GM12878 (cell line): Measurements from ENCODE around the gene SMOC1. TPM values are rescaled to one million over a fixed set of nuclear protein-coding genes. Genes with fewer than 3 reads are reported as not detected.

ENCODE experiments used
- ATAC-seq: fragments of 200-7000 bp; cut with Tn5 transposase; 3 replicates; pipeline ENCODE4 v1.9.1; 2020; ENCODE audit warnings: mild to moderate bottlenecking, moderate library complexity
- BruUV-seq: library from RNA; stranded (reverse); fragments of 400-500 nt; replicated peaks from 2 replicates; lab custom pipeline; 2021; lab: Mats Ljungman, UMichigan
- CTCF ChIA-PET: fragments of 300-600 bp; sonication (Branson Sonifier 250); formaldehyde crosslinking; extraction: SDS; loops from one replicate; lab custom pipeline; 2021; ENCODE audit warnings: inconsistent platforms; lab: Yijun Ruan, JAX
- POLR2A ChIA-PET: fragments of 350-600 bp; formaldehyde crosslinking; extraction: SDS; loops from one replicate; lab custom pipeline; 2021; ENCODE audit warnings: inconsistent platforms; lab: Charles Lee
- RAD21 ChIA-PET: fragments of 300-600 bp; sonication (Branson Sonifier 250); formaldehyde crosslinking; loops from one replicate; lab custom pipeline; 2023; ENCODE audit warnings: antibody characterized with exemption; ENCODE audit not compliant: unreplicated experiment; lab: Charles Lee
- SMC1A ChIA-PET: fragments of 300-600 bp; sonication (Branson Sonifier 250); formaldehyde crosslinking; loops from one replicate; lab custom pipeline; 2023; ENCODE audit not compliant: unreplicated experiment, uncharacterized antibody; lab: Charles Lee
- DNase-seq: peaks from one replicate; pipeline ENCODE4 v3.0.0-alpha.2; 2011; ENCODE audit warnings: low read depth, low spot score
- FAIRE-seq: peaks from 3 replicates; lab custom pipeline; 2011; peaks lifted over from hg19 to GRCh38; lab: Jason Lieb, UNC
- H2AFZ ChIP-seq: 2 replicates; pipeline ENCODE4 v1.6.0; 2011; ENCODE audit warnings: low read depth, low read length, control low read depth; ENCODE audit not compliant: control insufficient read depth
- H3K27ac ChIP-seq: 2 replicates; pipeline ENCODE4 v1.5.1; 2011; ENCODE audit warnings: control low read depth; ENCODE audit not compliant: control insufficient read depth, insufficient read depth
- H3K27me3 ChIP-seq, 2 experiments: replicated peaks in 1 of 2; 2 replicates each; pipeline versions ENCODE4 v1.6.0 to v1.6.1; 2011; ENCODE audit warnings: low read length in 1 of 2; ENCODE audit not compliant: control insufficient read depth in 2 of 2, insufficient read depth in 2 of 2
- H3K36me3 ChIP-seq, 2 experiments: 2 replicates each; pipeline ENCODE4 v1.5.1; 2011; ENCODE audit warnings: low read length in 1 of 2; ENCODE audit not compliant: control insufficient read depth in 2 of 2, insufficient read depth in 2 of 2
- H3K4me1 ChIP-seq: 2 replicates; pipeline ENCODE4 v1.6.1; 2011; ENCODE audit warnings: mild to moderate bottlenecking, low read length, moderate library complexity, mixed read lengths; ENCODE audit not compliant: control insufficient read depth, insufficient read depth
- H3K4me2 ChIP-seq: 2 replicates; pipeline ENCODE4 v1.6.0; 2011; ENCODE audit warnings: control low read depth; ENCODE audit not compliant: control insufficient read depth, insufficient read depth
- H3K4me3 ChIP-seq: fragments of 200-600 bp; sonication (generic); 2 replicates; pipeline ENCODE4 v1.5.1; 2016
- H3K79me2 ChIP-seq: 2 replicates; pipeline ENCODE4 v1.6.0; 2011; ENCODE audit warnings: low read length; ENCODE audit not compliant: control insufficient read depth, insufficient read depth
- H3K9ac ChIP-seq: 2 replicates; pipeline ENCODE4 v1.8.0; 2011; ENCODE audit warnings: low read length, control low read depth, mixed read lengths; ENCODE audit not compliant: control insufficient read depth, insufficient read depth
- H3K9me3 ChIP-seq: replicated peaks from 3 replicates; pipeline ENCODE4 v1.5.1; 2011; ENCODE audit warnings: mild to moderate bottlenecking, low read length; ENCODE audit not compliant: control insufficient read depth, insufficient read depth
- H4K20me1 ChIP-seq: 2 replicates; pipeline ENCODE4 v1.6.0; 2011; ENCODE audit not compliant: control insufficient read depth, insufficient read depth
- BACH1 ChIP-seq: fragments of 450-650 bp; IDR thresholded peaks from 2 replicates; pipeline ENCODE4 v1.6.1; 2017; ENCODE audit warnings: mild to moderate bottlenecking, borderline replicate concordance
- EP300 ChIP-seq, 2 experiments: fragments of 150-350 bp in 1 of 2; IDR thresholded peaks; 2 replicates each; pipeline ENCODE4 v1.6.1; 2011 to 2012; ENCODE audit warnings: low read depth in 2 of 2, low read length in 2 of 2, borderline replicate concordance in 1 of 2, improper control_type of control experiment in 1 of 2, inconsistent platforms in 1 of 2; ENCODE audit not compliant: control insufficient read depth in 1 of 2
- RBBP5 ChIP-seq: fragments of 200-600 bp; sonication (generic); conservative IDR thresholded peaks from 2 replicates; pipeline ENCODE4 v1.6.1; 2016
- TCF3 ChIP-seq: IDR thresholded peaks from 2 replicates; pipeline ENCODE4 v1.6.1; 2012; ENCODE audit warnings: low read depth, mild to moderate bottlenecking, low read length, borderline replicate concordance; ENCODE audit not compliant: insufficient read depth
- WGBS: methylation state at CpG from one replicate; pipeline ENCODE4 v1.1.6; 2016; ENCODE audit warnings: low lambda C conversion rate; ENCODE audit not compliant: insufficient replicate concordance, insufficient coverage; ENCODE audit errors: missing lambda C conversion rate; 5-methylcytosine and 5-hydroxymethylcytosine counted together
- in situ Hi-C: fragments of 300-500 bp; cut with MboI; formaldehyde crosslinking; loops from 9 replicates; pipeline ENCODE4 v1.14.3; 2018; ENCODE audit warnings: mixed read lengths
- intact Hi-C: fragments of 100-400 bp; cut with micrococcal nuclease; formaldehyde crosslinking; loops from one replicate; pipeline ENCODE4 v1.14.2; 2022; ENCODE audit not compliant: unreplicated experiment
- polyA plus RNA-seq, 11 experiments: library from polyadenylated mRNA; depleted of rRNA in 4 of 11; unstranded in 6 of 11; stranded (reverse) in 5 of 11; fragments of >200 nt; fragmentation: Nextera tagmentation in 4 of 11; fragmentation: Illumina TruSeq in 1 of 11; extraction: Ambion mirVana in 4 of 11; extraction: Trizol in 1 of 11; gene quantifications; 1 replicate in 1 of 11; 2 replicates in 10 of 11; pipeline versions ENCODE4 v1.2.1 to v1.2.3, GENCODE V29; 2011 to 2016; ENCODE audit warnings: inconsistent platforms in 2 of 11, missing spikeins in 2 of 11, low read depth in 1 of 11
- total RNA-seq, 4 experiments: library from RNA; depleted of rRNA in 3 of 4; stranded (reverse); fragments of >200 nt in 3 of 4; fragmentation: Illumina TruSeq in 1 of 4; extraction: Trizol in 1 of 4; gene quantifications; 2 replicates each; pipeline versions ENCODE4 v1.2.1 to v1.2.3, GENCODE V29; 2013 to 2021

Gene SMOC1
- total and polyA plus RNA-seq, 10 of the 15 experiments (the other 5 are each of a cell fraction or from before 2014, with no cell fraction given) = 0.03 to 0.26 (median 0.14) TPM; not detected in 7

DNA sequence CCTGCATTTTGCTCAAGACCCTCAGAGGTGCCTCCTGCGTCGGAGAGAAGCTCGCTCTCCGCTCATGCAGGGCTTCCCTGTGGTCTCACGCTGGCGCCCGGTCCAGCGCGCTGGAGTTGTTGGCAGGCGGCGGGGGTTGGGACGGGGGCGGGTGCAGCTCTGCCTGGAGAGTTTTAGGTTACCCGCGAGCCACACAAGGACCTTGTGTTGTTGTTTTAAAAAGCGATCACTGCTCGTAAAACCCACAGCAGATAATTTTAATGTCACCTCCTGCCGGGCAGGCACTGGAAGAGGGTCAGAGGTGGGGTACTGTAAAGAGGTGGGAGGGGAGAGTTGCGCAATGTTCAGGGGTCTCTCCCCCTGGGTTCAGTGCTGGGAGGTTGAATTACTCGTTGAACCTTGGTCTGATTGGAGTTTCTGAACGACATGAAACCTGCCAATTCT lies 850 bp downstream of the SMOC1 start (continued):
- TF ChIP-seq EP300 (IDR thresholded peaks at IDR 0.05; ENCODE audit: borderline replicate concordance in 1 of 2, control insufficient read depth in 1 of 2, low read depth in 2 of 2, low read length in 2 of 2) (no peak), BACH1 (no peak)

DNA sequence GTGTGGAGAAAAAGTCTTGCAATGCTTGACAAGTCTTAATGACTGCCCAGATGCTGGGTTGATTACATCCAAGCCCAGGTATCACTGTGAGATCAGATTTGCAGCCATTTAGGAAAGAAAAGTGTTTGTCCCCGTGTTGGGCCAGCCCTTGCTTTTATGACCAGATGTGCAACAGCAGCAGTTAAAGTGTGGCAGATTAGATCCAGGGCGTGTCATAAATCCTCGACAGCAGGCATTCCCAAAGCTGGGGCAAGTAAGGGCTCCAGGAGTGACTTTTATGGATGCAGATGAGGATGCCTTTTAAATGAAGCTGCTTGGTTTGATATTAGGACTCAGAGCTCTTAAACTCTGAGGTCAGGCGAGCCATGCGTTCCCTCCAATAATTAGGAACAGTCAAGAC lies 1.7 kb downstream of the SMOC1 start:
- no TSS peak for BruUV-seq
- H3K4me3 ChIP-seq = no peak overlapping the region
- FAIRE-seq (no peak), DNase-seq (no peak), ATAC-seq (no peak)
- ChIA-PET SMC1A (interaction anchor here (1.0 to 1.3 kb wide), 2 partner anchors 29 to 193 kb away, joined by 3 read pairs; no protein-coding TSS in a partner anchor), CTCF (interaction anchor here (1.1 to 3.1 kb wide), 2 partner anchors 13 to 148 kb away, joined by 3 to 14 read pairs; no protein-coding TSS in a partner anchor)
- H3K9ac ChIP-seq = no peak overlapping the region
- no peaks in the 10 kb centered on the region for H4K20me1 ChIP-seq
- 30% methylated on average over 5 of the region's 5 CpGs for WGBS
- no peaks in the 10 kb centered on the region for H3K36me3 ChIP-seq
- no peak overlapping the region for H3K4me2 ChIP-seq
- intact Hi-C loops (no loop called here), in situ Hi-C loops (no loop called here)
- H3K4me1 ChIP-seq = no peaks in the 10 kb centered on the region
- H3K79me2 ChIP-seq = no peaks in the 10 kb centered on the region
- no peak overlapping the region for H2AFZ ChIP-seq
- H3K9me3 ChIP-seq = no peaks in the 10 kb centered on the region
- TF ChIP-seq TCF3 = no peak
- TF ChIP-seq RBBP5 = no peak
- TF ChIP-seq, all 136 proteins: peak for 0
- H3K27me3 ChIP-seq = peaks cover 8 to 10% of the 10 kb centered on the region in 2 experiments
- ChIA-PET POLR2A (no interaction called here), RAD21 (interaction anchor here (1.6 kb wide), 1 partner anchor 147 kb away, joined by 4 read pairs; no protein-coding TSS in a partner anchor)
- no peak overlapping the region for H3K27ac ChIP-seq
